AG10803 (cell line): ENCODE measurements around the gene ANKEF1.

ENCODE experiments used
- DNase-seq: peaks from one replicate; pipeline ENCODE4 v3.0.0; 2010; ENCODE audit warnings: low read depth
- H3K4me3 ChIP-seq: 2 replicates; pipeline ENCODE4 v1.5.1; 2011; ENCODE audit warnings: mild to moderate bottlenecking, low read length, control low read depth
- TF ChIP-seq, protein P1 (sequence below): conservative IDR thresholded peaks from 2 replicates; pipeline ENCODE4 v1.5.1; 2011; ENCODE audit warnings: mild to moderate bottlenecking, low read length, control low read depth, inconsistent platforms

The ANKEF1 gene

DNA sequence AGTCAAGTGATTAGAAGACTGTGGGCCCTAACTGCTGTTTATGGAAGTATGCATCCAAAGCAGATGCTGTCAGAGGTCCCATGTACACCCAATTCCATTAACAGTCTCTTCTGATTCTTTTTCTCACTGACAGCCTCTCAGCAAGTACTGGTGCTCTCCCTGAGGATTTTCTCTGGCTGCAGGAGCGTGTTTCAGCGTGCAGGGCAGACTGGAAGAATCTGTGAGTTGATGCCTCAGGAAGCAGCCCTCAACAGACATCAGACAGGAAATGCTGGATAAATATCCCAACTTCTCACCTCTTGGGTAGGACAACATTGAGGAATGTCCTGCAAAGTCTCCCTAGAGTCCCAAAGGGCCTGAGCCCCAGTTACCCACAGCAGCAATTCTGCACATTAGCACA lies 40.8 kb downstream of the ANKEF1 start:
- no peak for DNase-seq
- TF ChIP-seq, protein P1, sequence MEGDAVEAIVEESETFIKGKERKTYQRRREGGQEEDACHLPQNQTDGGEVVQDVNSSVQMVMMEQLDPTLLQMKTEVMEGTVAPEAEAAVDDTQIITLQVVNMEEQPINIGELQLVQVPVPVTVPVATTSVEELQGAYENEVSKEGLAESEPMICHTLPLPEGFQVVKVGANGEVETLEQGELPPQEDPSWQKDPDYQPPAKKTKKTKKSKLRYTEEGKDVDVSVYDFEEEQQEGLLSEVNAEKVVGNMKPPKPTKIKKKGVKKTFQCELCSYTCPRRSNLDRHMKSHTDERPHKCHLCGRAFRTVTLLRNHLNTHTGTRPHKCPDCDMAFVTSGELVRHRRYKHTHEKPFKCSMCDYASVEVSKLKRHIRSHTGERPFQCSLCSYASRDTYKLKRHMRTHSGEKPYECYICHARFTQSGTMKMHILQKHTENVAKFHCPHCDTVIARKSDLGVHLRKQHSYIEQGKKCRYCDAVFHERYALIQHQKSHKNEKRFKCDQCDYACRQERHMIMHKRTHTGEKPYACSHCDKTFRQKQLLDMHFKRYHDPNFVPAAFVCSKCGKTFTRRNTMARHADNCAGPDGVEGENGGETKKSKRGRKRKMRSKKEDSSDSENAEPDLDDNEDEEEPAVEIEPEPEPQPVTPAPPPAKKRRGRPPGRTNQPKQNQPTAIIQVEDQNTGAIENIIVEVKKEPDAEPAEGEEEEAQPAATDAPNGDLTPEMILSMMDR, result no peak
- no peak overlapping the region for H3K4me3 ChIP-seq

GRCh38 chr20:10076126-10077080 lies 41.6 kb downstream of the ANKEF1 start:
- TF ChIP-seq, protein P1, result no peak
- no peak overlapping the region for H3K4me3 ChIP-seq
- no peak for DNase-seq

- no peak for DNase-seq
- TF ChIP-seq, protein P1, result peak; percentile 12; the same call in 1 of the 2 replicates
- no peak overlapping the region for H3K4me3 ChIP-seq
These were observed 42.3 kb downstream of the ANKEF1 start for GRCh38 chr20:10077081-10077471.

DNA sequence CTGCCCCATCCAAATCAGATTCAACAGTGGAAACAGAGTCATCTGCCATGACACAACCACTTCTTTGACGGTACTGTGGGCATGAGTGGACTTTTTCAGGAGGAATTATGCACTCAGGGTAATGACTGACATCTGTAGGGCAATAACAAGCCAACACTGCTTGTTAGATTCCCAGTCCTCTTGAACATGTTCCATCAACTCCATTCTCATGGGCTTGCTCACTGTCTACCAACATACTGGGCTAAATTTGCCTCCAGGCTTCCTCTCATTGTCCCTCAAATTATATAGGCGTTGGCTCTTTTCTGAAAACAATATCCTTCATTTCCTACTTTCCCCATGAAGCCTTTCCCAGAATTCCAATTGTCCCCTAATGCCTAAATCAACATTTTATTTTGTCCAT lies 43.1 kb downstream of the ANKEF1 start:
- DNase-seq, result no peak
- TF ChIP-seq, protein P1, result no peak
- H3K4me3 ChIP-seq, result no peak overlapping the region

GRCh38 chr20:10078403-10078802 lies 43.6 kb downstream of the ANKEF1 start:
- TF ChIP-seq, protein P1, result no peak
- DNase-seq, result no peak

DNA sequence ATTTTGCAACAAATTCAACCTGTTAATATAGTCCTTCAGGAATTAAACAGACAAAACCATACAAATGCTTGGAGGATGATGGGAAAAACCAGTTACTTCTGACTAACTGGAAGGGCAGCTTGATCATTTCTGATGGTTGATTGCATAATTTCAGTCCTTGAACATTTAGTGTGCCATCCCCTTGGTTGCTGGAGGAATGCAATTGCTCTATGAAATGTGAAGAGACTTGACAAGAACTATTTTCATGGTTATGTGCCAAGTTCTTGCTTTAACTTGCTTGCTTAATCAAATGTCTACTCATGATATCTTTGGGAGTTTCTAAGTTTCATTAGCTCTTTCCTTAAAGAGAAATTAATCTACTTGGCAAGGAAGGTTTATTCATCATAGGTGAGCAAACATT lies 45.2 kb downstream of the ANKEF1 start:
- TF ChIP-seq, protein P1, result no peak
- H3K4me3 ChIP-seq, result no peak overlapping the region
- DNase-seq, result peak; percentile 98

More at GRCh38 chr20:10078403-10078802, 43.6 kb downstream of the ANKEF1 start:
- no peak overlapping the region for H3K4me3 ChIP-seq

- TF ChIP-seq, protein P1, result no peak
- H3K4me3 ChIP-seq, result no peak overlapping the region
- DNase-seq, result no peak
These were observed 45.8 kb downstream of the ANKEF1 start for GRCh38 chr20:10080574-10080973.
